ENCODE measurements around the gene ADAMTS2.

Gene ADAMTS2

DNA sequence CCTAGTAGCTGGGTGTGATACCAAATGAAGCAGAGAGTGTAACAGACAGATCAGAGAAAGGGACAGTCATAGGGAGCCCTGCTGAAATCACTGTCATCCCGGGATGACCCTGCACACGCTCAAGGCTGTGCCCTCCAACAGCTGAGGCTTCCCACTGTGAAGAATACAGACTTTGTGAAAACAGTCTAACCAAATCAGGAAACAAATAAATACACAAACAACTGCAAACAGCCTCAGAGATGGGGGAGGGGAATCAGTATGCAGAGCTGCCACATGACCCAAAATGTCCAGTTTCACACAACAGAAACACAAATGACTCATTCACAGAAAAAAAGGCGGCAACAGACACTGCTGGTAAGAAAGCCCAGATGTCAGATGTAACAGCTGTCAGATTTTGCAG, 101.9 kb downstream of the ADAMTS2 start:
- DNase-seq = no peak

DNA sequence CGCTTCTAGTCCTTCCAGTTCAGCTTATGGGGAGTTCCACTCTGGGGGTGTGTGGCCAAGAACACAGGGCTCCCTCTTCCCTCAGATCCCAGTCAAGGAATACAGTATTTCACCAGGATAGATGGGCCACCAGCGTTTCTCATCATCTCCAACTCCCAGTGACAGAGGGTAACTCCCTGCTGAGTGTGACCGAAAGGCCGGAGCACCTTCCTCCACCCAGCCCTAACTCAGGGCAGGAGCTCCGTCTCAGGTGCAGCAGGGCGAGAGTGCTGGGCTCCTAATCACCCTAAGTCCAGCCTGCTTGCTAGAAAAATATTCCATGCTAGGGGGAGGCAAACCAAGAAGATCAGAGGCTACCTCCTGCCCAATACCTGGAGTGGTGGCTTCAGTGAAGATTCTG, 102.6 kb downstream of the ADAMTS2 start:
- no peak for DNase-seq

- DNase-seq = no peak
These were observed 103.4 kb downstream of the ADAMTS2 start for GRCh38 chr5:179241764-179242370.

- no peak for DNase-seq
These were observed 104.1 kb downstream of the ADAMTS2 start for GRCh38 chr5:179241175-179241574.

DNA sequence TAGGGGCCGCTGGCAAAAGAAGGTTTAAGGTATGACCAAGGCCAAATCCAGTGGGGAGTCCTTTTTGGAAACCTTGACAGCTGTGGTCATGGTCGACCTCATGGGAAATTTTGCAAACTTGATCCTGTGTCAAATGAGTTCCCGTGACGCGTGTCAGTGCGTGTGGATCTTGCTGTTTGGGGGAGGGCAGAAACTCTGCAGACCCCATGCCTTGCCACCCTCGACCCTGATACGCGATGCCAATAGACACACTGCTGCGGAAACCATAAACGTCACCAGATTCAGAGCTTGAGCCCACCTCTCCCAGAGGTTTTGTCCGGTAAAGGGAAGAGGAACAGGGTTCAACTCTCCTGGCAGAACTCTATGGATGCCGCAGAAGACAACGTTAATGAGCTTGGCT, 104.7 kb downstream of the ADAMTS2 start:
- DNase-seq = no peak

DNA sequence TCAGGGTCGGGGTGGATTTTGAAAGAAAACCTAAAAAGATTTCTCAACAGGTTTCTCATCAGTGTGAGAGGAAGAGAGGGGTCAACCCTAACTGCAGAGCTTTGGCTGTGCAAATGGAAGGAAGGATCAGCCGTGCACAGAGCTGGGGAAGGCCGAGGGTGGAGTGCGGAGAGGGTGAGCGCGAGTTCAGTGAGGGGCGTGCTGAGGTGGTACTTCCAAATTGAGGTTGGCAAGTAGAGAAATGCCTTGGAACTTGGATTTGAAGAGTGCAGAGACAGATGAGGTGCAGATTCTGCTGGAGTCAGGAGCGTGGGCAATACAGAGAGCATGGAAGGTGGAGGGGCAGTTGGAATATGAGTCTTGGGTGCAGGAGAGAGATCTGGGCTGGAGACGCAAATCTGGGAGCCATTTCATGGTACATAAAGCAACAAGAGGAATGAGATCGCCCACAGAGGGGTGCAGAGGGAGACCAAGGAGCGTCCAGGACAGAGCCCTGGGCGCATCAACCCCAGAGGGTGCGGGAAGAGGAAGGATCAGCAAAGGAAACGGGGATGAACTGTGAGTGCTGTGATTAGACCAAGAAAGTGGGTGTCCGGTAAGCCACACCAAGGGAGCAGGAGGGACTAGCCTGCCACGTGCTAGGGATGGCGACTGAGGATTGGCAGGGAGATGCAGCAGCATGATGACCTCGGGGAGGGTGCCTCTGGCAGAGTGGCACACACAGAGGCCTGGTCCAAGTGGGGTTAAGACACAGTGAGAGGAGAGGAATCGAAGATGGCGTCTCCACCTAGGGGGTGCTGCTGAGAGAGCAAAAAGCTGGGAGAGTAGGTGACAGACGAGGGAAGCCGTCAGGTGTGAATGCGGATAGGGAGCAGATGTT, 105.8 kb downstream of the ADAMTS2 start:
- DNase-seq = no peak

GRCh38 chr5:179238628-179238970, 106.7 kb downstream of the ADAMTS2 start:
- DNase-seq = no peak

DNA sequence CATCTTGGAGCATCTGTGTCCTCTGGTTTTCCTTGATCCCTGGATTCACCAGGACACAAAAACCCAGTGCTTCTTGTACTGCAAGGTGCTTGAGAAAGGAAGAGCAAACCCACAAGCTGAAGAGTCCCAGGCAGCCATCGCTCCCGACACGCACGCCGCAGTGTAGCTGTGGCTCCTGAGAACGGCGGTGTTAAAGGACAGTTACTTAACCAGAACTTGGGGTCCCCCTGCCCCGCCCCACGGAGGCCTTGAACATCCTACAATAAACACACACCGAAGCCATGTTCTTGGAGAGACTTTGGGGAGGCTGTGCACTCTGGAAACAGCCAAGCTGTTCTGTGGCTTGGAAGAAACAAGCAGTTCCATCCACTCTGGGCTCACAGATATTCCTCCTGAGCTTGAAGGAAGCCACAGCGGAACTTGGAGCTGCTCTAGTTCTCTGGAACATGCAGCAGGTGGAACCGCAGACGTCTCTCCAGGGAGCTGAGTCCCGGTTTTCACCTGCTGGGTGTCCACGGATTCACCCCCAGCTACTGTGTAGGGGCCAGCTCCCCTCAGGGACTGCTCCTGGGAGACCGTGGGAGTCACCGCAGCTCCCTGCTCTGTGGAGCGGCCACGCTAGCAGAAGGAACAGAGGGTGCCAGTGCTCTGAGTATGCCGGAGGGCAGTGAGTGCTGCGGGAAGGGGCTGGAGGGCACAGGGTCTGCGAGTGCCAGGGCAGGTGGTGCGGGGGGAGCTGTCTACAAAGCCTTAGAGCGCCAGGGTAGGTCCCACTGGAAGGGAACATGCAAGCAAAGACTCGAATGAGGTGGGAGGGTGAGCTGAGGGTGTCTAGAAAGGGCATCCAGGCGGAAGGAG, 107.3 kb downstream of the ADAMTS2 start:
- DNase-seq = no peak

- no peak for DNase-seq
These were observed 109.6 kb downstream of the ADAMTS2 start for GRCh38 chr5:179235416-179236400.

DNA sequence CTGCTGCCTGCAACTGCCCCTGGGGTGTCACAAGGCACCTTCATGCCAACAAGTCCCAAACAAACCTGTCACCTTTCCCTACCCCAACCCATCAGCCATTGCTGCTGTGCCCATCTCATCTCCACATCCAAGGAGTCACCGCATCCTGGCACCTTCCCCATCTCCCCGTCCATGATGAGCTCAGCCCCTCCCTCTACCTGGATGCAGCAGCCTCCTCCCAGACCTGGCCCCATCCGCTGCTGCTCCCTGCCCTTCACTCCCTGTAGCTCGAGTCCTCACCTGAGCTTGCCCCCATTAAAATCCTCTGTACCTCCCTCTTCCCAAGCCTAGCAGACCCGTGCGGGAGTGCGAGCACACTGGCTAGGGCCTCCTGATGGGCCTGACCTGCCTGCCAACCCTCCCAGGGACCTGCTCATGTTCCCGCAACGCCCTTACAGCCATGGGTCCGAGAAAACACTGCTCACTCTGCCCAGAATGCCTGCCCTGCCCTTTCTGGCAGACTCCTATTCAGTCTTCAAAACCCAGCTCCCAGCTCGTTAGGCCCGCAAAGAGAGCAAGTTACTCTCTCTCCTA, 110.6 kb downstream of the ADAMTS2 start:
- DNase-seq = no peak

DNA sequence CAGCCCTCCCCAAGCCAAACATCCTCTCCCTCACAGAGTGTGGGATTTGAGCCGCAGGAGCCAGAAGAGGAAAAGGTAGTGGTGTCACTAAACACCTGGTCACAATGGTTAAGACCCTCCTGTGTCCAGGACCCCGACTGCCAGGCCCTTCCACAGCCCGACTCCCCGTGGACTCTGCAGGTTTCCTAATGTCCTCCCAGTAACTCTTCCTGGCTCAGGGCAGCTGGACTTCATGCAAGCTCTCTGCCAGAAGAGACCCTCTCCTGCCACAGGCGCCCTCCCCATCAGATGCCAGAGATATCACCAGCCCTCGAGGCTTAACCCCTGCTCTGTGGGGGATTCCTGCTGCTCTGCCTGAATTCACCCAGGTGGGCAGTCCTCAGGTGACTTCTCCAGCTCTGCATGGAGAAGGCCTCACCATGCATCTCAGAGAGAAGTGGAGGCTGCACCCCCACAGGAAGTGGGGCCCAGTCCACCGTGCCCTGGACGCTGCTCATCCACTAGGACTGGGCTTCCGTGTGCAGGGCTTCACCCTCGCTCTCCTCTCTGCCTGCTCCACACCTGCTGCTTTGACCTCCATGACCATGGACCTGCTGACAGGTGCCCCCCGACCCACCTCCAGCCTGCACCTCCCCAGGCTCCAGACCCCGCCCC, 111.2 kb downstream of the ADAMTS2 start:
- DNase-seq = no peak

- DNase-seq = no peak
These were observed 113.0 kb downstream of the ADAMTS2 start for GRCh38 chr5:179232091-179232735.

DNA sequence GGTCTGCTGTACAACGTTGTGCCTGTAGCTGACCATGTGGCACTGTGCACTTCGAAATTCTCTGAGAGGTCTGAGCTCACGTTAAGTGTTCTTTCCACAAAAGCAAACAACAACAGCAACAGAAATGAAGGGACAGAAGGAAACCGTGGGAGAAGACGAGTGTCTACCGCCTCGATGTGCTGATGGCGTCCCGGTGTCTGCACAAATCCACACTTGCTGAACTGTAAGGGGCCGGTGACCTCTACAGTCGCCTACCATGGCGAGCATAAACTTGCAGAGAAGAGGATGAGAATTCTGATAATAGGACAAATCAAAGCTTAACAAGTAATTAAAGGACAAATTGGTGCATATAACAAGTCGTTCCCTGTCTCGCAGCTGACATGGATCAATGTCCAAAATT, 114.0 kb downstream of the ADAMTS2 start:
- no peak for DNase-seq

GRCh38 chr5:179230061-179230461, 115.2 kb downstream of the ADAMTS2 start:
- DNase-seq = no peak

- DNase-seq = no peak
These were observed 115.9 kb downstream of the ADAMTS2 start for GRCh38 chr5:179229331-179229831.

DNA sequence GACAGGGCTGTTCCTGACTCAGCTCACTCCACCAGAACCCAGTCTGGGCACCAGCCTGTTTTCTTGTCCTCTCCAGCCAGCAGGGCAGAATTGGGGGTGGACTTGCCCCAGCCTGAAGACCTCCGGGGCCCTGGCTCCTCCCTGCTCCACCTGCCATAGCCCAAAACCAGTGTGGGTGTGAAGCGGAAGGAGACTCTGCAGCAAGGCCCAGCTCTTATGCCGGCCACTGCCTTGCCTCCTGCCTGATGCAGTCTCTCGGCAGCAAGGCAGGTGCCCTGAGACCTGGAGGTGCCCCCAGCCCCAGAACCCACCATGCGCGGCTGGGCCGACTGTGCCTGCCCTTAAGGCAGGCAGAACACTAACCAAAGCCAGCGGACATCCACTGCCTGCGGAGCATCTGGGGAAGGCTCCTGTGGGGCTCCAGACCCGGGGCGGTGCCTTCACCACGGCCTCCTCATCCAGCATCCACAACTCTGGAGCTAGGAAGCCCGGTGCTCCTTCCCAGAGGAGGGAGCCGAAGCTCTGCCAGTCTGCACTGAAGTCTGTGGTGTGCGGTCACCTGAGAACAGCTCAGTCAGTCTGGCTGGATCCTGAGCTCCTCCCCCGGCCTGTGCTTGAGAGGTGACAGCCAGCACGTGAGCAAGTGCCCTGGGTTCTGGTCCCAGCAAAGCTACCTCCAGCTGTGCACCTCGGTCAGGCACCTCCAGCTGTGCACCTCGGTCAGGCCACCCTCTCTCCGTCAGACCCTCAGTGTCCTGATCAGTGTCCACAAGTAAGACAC, 116.7 kb downstream of the ADAMTS2 start:
- DNase-seq = no peak

DNA sequence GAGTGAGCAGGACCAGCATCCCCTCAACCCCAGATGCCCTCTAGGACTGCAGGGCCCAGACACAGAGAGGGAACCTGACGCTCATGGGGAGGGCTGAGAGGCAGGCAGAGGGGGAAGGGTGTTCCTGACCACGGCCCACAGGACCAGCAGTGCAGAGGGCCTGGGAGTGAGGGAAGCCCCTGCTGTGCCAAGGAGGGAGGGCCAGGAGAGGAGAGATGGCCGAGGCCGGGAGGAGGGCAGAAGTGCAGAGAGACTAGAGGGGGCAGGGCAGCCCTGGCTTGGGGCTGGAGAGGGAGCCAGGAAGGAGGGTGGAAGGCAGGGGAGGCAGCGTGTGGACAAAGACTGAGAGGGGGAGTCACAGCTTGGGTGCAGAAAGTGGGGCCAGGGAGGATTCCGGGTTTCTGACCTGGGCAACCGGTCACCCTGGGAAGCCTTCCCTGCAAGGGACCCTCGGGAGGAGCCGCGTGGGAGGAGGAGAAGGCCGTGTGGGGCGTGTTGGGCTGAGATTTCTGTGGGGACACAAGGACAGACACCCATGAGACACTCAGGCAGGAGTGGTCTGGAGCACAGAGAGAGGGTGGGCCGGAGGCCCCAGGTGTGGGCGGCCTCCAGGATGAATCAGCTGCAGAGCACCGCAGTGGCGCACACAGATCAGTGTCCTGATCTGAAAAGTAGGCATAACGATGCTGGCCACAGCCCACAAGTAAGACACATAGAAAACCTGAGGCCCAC, 117.5 kb downstream of the ADAMTS2 start:
- DNase-seq = no peak

DNA sequence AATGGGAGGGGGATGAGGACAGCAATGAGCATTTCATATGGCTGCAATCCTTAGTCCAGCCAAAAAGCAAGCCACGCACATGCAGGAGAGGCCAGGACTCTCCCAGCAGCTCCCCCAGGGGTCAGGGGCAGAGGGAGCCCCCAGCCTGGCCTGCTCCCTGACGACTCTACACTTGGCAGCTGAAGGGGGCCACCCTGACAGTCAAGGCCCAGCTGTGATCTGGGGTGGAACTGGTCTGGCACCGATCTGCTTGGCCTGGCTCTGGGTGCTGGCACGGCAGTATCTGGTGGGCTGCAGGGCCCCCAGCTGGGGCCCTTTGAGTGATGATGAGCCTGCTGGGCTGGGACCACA, 118.1 kb downstream of the ADAMTS2 start:
- DNase-seq = no peak

DNA sequence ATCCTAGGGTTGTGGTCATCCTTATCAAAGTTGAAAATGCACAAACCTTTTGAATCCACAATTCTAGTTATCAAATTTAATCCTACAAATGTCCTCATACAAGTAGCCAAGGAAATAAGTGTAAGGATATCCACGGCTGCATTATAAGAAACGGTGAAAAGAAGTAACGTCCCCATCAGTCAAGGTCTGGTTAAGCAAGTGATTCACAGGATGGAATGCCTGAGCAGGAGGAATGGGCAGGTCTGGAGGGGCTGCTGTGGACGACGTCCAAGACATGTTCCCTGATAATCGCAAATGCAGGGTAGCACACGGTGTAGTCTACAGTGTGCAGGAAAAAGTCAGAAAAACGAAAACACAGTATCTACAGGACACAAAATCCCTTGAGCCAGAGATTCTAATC, 118.6 kb downstream of the ADAMTS2 start:
- DNase-seq = no peak

Measured in DMS79 treated with DMSO at 0.1 percent for 48 hours (cell line).